ACHN (cell line): ENCODE measurements around the gene RIPOR2.
"Not testable (repeated sequence)": the region's sequence is repeated elsewhere in the genome, so short reads cannot be mapped to it uniquely, and the experiment has no call there.

Experiments used
- DNase-seq: peaks from one replicate; pipeline ENCODE4 v3.0.0-alpha.2; 2015
- in situ Hi-C: cut with HindIII; loops from 2 replicates; pipeline ENCODE4 v1.10.0; 2017; ENCODE audit warnings: low sequenced_read_pairs, low pct_ligation_motif_present, low pct_unique_long_range_greater_than_20kb

RIPOR2 gene

GRCh38 chr6:24764833-24765828 lies 170.6 kb downstream of the RIPOR2 start:
- in situ Hi-C loops, DNase-seq: not testable (repeated sequence)

- DNase-seq = no peak
- in situ Hi-C loops = no loop called here
These were observed 172.2 kb downstream of the RIPOR2 start for GRCh38 chr6:24763578-24763977.

GRCh38 chr6:24761851-24762250 lies 173.9 kb downstream of the RIPOR2 start:
- no peak for DNase-seq
- in situ Hi-C loops = no loop called here

- no peak for DNase-seq
- in situ Hi-C loops = no loop called here
These were observed 174.4 kb downstream of the RIPOR2 start for GRCh38 chr6:24761193-24761835.

GRCh38 chr6:24760210-24760609 lies 175.6 kb downstream of the RIPOR2 start:
- no peak for DNase-seq
- in situ Hi-C loops = no loop called here

GRCh38 chr6:24759718-24760117 lies 176.0 kb downstream of the RIPOR2 start:
- in situ Hi-C loops = no loop called here
- no peak for DNase-seq

GRCh38 chr6:24757611-24758010 lies 178.1 kb downstream of the RIPOR2 start:
- DNase-seq = no peak
- in situ Hi-C loops = no loop called here

- DNase-seq = no peak
- in situ Hi-C loops = no loop called here
These were observed 180.5 kb downstream of the RIPOR2 start for GRCh38 chr6:24755279-24755678.

GRCh38 chr6:24754378-24754777 lies 181.4 kb downstream of the RIPOR2 start:
- DNase-seq, in situ Hi-C loops: not testable (repeated sequence)
